ENCODE measurements around the gene UBE2L5.

Gene UBE2L5

GRCh38 chr13:30422054-30422839, at the start of gene UBE2L5:
TSS of gene UBE2L5 (plus strand) at chr13:30422493. CDS start at chr13:30427991, 5,498 bp downstream.
- Histone ChIP-seq H3K4me3 (peak within 1 kb of the TSS; percentile 39 to 55 (median 52)), H3K27ac (peak within 1 kb of the TSS; percentile 47 to 94 (median 89))

DNA sequence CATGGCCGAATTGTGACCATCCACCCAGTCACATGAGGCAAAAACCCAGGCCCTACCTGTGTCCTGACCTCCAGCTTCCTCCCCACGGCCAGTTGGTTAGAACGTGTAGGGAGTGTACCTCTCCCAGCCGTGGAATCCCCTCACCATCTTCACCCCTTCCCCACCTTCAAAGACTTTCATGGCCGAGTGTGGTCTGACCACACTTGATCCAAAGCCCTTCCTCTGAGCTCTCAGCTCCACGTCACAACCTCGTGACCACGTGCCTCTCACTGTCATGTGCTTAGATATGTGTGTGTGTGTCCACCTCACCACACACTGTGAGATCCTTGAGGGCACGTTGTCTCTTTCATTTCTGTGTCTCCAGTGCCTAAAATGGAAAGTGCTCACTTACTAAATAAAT, 48.6 kb upstream of the UBE2L5 start:
- Histone ChIP-seq H3K4me3 (no peak overlapping the region), H3K27ac (peak overlapping the region in 9 of 21 experiments; percentile 26 to 87 (median 64))

DNA sequence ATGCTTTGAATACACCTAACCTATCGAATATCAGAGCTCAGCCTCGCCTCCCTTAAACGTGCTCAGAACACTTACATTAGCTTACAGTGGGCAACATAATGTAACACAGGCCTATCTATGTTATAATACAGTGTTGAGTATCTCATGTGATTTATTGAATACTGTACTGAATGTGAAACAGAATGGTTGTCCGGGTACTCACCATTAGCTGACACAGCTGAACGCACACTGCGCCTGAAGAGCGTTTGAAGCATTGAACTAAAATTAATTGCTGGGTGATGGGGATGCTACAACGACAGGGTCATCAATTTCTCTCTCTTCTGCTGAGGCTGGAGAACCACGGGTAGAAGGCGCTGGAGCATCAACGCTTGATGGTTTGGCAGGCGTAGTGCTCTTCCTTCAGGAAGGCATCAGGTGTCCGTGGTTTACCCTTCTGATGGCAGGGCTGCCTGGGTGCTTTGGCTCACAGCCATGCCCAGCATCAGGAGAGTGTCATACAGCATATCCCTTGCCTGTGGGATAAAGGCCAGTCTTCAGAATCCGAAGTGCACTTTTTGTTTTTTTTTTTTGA, 46.9 kb upstream of the UBE2L5 start:
- Histone ChIP-seq H3K4me3 (peak overlapping the region in 3 of 7 experiments; percentile 5 to 13 (median 8)), H3K27ac (peak overlapping the region in 11 of 21 experiments; percentile 23 to 87 (median 62))

DNA sequence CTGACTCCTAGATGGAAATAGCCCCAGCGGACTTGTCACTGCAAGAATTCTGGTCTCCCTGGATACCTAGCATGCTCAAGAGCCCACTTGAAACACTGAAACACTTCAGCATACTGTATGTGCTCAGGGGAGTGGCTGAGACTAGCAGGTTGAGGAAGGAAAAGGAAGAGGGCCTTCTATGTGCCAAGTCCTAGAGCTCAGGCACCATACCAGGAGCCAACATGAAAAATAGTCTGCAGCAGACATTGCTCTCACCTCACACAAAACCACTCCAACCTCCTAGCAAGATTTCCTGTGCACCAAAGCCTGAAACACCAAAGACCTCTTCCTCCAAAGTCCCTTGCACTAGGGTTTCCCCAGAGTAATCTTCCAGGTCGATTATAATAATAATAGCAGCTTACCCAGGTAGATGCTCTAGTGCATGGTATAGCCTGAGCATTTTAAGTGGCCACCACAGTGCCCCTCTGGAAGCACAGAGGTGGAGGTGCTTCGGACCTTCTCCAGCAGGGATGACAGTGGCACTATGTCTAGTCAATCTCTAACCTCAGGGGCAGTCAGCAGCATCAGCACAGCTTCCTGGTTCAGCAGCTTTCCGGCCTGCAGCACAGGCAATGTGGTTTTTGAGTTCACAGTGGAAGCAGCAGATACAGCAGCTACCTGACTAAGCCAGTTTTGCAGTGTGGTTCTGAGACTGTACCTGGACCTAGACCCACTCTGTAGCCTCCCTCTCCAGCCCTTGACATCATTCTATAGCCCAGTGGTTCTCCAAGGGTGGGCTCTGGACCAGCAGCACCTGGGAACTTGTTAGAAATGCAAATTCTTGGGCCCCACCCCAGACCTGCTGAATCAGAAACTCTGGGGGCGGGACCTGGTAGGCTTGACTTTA, 45.6 kb upstream of the UBE2L5 start:
- H3K4me3 ChIP-seq = peak overlapping the region in 2 of 7 experiments; percentile 8 to 13
- peak overlapping the region in 14 of 21 experiments; percentile 2 to 87 (median 57) for H3K27ac ChIP-seq

DNA sequence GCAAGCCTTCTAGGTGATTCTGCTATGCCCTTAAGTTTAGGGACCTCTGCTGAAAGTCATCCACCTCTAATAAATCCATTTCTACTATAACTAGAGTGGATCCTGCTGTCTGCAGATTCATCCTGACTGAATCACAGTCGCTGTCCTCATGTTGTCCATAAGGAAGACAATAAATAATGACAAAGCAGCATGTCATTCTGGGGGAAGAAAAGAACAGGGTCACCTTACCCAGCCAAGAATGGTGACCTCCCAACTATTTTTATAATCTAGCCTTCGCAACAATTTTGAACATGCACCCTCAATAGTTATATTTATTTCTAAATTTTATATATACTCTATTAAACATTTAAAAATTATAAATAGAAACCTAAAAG, 45.0 kb upstream of the UBE2L5 start:
- no peak overlapping the region for H3K4me3 ChIP-seq
- peak overlapping the region in 13 of 21 experiments; percentile 6 to 87 (median 61) for H3K27ac ChIP-seq

DNA sequence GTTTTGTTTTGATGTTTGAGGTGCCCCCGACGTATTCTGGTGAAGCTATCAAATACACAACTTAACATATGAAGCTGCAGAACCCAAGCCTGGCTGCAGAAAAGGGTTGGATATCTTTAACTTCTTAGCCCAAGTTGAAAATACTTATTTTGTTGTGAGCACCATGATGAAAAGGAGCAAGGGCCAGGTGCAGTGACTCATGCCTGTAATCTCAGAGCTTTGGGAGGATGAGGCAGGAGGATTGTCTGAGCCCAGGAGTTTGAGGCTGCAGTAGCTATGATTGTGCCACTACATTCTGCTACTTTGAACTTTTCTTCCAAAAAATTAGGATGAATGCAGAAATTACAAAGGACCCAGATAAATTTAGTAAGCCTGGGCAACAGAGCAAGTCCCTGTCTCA, 44.1 kb upstream of the UBE2L5 start:
- Histone ChIP-seq H3K4me3 (no peak overlapping the region), H3K27ac (peak overlapping the region in 4 of 21 experiments; percentile 31 to 87 (median 75))

GRCh38 chr13:30381049-30381448, 41.2 kb upstream of the UBE2L5 start:
- Histone ChIP-seq H3K4me3 (no peak overlapping the region), H3K27ac (no peak overlapping the region)

GRCh38 chr13:30382836-30383525, 39.3 kb upstream of the UBE2L5 start:
- no peak overlapping the region for H3K4me3 ChIP-seq

DNA sequence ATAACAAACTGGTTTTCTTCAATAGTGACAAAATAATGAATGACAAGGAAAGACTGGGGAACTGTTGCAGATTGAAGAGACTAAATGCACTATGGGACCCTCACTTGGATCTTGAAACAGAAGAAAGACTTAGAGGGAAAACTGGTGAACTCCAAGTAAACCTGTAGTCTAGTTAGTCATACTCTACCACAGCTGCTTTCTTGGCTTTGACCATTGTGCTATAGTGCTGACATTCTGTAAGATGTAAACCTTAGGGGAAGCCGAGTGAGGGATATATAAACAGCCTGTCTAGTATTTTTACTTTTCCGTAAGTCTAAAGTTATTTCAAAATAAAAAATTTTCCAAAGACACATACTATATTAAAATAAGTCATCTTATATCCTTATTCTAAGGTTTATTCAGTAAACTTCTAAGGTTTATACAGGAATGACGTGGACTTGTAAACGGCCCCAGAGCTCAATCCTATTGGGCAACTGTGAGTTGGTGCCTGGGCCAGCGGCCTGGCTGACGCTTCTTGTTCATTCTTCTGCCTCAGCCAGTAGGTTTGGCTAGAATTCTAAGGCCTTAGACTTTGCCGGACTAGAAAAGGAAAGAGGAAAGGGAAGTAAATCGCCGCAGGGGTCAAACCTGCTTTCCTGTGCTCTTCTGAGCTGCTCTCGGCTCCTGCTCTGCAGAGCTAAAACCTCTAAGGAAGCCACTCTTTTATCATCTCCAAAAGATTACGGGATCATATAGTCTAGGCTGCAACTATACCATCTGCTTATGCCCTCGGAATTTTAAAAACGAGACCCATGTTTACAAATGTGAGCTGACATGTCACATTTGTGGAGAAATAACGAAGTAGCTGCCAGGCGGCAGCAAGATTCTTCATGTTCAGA, 33.6 kb upstream of the UBE2L5 start:
- peak overlapping the region in 19 of 21 experiments; percentile 7 to 87 (median 74) for H3K27ac ChIP-seq
- H3K4me3 ChIP-seq = peak overlapping the region in 2 of 7 experiments; percentile 9

More at GRCh38 chr13:30382836-30383525, 39.3 kb upstream of the UBE2L5 start:
- H3K27ac ChIP-seq = no peak overlapping the region

GRCh38 chr13:30391956-30392680, 30.2 kb upstream of the UBE2L5 start:
- H3K4me3 ChIP-seq = no peak overlapping the region
- peak overlapping the region in 2 of 21 experiments; percentile 28 to 38 for H3K27ac ChIP-seq

- H3K27ac ChIP-seq = peak overlapping the region in 2 of 21 experiments; percentile 28 to 38
- no peak overlapping the region for H3K4me3 ChIP-seq
Observed at GRCh38 chr13:30392681-30393045, 29.6 kb upstream of the UBE2L5 start.

DNA sequence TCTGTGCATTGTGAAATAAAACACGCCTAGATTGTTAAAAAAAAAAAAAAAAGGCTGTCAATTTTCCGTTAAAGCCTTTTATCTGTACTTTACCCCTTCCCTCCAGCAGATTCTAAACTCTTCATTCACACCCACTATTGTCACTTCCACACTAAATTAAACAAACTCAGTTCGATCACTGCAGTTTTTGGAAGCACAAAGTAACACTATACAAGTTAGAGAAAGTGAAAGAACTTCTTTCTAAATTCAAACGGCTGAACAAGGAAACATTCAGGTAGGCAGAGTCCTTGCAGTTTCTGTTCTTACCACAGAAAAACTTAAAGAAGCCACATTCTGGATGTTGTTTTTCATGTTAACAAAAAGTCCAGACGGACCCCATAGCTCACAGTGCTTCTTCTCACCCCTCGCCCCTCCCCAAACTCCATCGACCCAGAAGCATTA, 27.5 kb upstream of the UBE2L5 start:
- Histone ChIP-seq H3K4me3 (peak overlapping the region; percentile 38 to 57 (median 43)), H3K27ac (peak overlapping the region in 20 of 21 experiments; percentile 82 to 99 (median 94))

DNA sequence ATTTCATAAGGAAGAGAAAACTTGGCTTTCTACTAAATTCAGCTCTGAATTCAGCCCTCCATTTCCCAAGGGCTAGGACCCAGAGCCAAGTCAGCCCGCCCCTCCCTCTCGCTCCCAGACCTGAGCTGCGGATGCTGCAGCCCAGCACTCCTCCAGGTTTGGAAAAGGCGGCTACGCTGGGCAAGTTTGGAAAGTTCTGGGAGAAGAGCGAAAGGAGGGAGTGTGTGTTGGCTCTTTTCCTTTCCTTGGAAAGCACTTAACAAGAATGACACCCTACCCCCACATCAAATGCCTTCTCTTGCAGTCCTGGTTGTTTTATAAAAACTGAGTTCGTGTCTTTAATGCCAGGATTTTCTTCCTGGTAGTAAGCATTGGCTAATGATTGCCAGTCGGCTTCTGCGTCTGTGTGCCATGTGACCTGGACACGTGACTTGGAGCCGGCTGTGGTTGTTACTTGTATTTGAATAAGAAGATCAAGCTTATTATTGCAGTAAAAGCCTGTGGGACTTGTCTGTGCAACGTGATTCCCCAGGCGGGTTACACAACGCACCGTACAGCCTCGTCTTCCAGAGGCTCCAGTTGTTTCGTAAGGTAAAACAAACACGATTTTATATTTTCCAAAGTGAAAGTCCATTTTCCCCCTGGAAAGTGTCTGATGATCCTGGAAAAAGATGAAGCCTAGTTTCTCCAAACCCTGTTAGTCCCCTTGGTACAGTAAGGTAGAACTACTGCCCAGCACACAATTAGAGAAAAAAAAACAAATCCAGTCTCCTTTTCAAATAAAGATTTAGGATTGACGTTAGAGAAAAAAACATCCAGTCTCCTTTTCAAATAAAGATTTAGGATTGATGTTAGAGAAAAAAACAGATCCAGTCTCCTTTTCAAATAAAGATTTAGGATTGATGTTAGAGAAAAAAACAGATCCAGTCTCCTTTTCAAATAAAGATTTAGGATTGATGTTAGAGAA, 26.8 kb upstream of the UBE2L5 start:
- peak overlapping the region; percentile 38 to 57 (median 43) for H3K4me3 ChIP-seq
- peak overlapping the region in 20 of 21 experiments; percentile 82 to 99 (median 94) for H3K27ac ChIP-seq

- H3K4me3 ChIP-seq = peak overlapping the region in 3 of 7 experiments; percentile 48 to 57 (median 55)
- H3K27ac ChIP-seq = peak overlapping the region in 15 of 21 experiments; percentile 82 to 99 (median 94)
Observed at GRCh38 chr13:30396434-30397075, 25.7 kb upstream of the UBE2L5 start.

GRCh38 chr13:30398601-30399072, 23.7 kb upstream of the UBE2L5 start:
- peak overlapping the region in 1 of 21 experiments; percentile 16 for H3K27ac ChIP-seq
- no peak overlapping the region for H3K4me3 ChIP-seq

- H3K27ac ChIP-seq = no peak overlapping the region
- H3K4me3 ChIP-seq = no peak overlapping the region
Observed at GRCh38 chr13:30400376-30400775, 21.9 kb upstream of the UBE2L5 start.
